Activated effector memory CD4-positive, alpha-beta T cell treated with anti-CD3 and anti-CD28 coated beads, Interleukin-2, amount 50 U/mL, for 16 hours (primary cell): ENCODE results near the gene MRPL1.

Experiments
- DNase-seq: peaks from one replicate; pipeline ENCODE4 v3.0.0-alpha.2; 2020

Gene MRPL1

DNA sequence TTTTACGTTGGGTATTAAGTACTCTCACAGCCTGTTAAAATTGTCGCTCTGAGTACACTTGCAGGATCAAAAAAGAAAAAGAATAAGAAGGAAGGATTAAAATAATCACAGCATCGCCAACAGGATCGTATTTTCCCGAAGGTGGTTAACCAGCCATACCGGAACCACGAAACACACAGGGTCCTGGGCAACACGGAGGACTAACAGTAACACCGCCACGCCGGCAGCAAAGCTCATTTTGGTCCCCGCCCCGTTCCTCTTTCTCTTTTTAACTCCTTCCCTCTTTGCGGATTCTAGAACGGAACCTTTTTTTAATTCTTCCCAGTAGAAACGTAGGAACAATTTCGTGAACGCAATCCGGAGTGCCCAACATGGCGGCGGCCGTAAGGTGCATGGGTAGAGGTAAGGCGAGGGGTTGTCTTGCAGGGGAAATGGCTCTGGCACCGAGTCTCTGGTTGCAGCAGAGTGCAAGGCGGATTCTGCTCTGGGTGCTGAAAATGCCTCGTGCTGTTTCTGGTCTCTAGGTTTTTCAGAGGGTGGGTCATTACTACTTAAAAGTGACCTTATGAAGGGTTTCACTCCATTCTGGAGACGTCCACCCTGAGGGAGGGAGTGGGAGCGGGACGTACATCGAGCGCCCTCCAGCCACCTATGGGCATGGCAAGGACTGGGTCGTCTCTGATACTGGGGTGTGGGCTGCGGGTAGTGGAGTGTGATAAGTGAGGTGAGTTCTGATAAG lies at the start of gene MRPL1:
MRPL1 (plus strand) TSS at position 353 of the 739 bp plus-strand sequence; CDS start at position 372, 19 bp downstream.
- DNase-seq: peak; percentile 94

GRCh38 chr4:77815636-77816035 lies 47.0 kb upstream of the MRPL1 start:
- no peak for DNase-seq

DNA sequence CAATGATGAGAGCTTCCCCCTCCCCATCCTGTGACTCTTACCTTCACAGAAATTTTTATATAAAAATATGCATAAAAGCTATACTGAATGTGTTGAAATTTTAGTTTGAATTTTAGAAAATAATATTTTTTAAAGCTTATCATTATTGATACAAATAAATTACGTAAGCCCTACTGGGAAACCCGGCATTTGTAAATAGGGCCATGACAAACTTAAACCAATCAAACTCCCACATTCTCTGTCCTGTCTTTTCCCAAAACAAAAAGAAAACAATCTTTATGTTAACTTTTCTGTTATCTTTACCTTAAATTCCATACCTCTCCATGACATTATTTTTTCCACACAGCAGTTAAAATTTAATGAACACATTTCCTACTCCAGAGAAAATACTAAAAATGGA lies 46.1 kb upstream of the MRPL1 start:
- no peak for DNase-seq

- DNase-seq: no peak
Measured at GRCh38 chr4:77817304-77818072, 45.1 kb upstream of the MRPL1 start.

DNA sequence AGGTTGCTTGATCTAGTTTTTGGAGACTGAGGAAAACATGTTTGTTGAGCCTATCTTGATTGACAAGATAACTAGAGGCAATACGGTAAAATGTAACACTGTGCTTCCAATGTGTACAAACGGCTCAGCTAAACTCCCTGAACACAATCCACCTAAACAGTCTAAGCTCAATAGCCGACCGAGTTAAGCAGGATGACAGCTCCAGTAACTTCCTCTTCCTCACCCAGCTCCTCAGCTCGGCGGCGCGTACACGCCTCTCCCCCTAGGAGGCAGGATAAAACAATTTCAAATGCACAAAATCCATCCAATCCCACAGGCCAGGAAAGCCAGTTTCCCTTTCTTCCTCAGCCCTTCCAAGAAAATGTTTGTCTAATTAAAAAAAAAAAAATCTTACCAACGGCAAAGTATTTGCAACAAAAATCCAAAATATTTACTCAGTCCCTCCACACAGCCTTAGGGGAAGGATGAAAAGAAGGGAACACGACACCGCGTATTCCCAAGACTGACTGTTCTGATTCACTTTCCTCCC lies 44.5 kb upstream of the MRPL1 start:
- DNase-seq: peak; percentile 82

- DNase-seq: peak; percentile 85
Measured at GRCh38 chr4:77818602-77819403, 43.8 kb upstream of the MRPL1 start, which contains the start of gene CNOT6L. Gene CNOT6L (minus strand): TSS chr4:77819368. CDS start chr4:77819308, 60 bp downstream.

DNA sequence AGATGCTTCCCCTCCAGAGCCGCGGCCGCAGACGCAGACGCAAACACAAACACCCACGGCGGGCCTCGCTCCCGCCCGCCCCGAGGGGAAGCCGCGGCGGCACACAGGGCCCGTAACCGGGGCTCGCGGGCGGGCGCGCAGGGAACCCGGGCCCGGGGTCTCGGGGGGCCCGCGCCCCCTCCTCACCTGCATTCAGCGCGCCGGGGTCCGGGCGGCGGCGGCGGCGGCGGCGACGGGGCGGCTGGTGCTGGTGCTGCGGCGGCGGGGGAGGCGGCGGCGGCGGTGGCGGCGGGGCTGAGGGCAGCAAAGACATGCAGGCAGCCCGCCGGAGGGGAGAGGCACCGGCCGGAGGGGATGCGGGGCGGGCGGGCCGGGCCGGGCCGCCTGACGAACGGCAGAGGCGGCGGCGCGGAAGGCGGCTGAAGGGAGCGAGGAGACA lies 43.2 kb upstream of the MRPL1 start:
- peak; percentile 94 for DNase-seq

DNA sequence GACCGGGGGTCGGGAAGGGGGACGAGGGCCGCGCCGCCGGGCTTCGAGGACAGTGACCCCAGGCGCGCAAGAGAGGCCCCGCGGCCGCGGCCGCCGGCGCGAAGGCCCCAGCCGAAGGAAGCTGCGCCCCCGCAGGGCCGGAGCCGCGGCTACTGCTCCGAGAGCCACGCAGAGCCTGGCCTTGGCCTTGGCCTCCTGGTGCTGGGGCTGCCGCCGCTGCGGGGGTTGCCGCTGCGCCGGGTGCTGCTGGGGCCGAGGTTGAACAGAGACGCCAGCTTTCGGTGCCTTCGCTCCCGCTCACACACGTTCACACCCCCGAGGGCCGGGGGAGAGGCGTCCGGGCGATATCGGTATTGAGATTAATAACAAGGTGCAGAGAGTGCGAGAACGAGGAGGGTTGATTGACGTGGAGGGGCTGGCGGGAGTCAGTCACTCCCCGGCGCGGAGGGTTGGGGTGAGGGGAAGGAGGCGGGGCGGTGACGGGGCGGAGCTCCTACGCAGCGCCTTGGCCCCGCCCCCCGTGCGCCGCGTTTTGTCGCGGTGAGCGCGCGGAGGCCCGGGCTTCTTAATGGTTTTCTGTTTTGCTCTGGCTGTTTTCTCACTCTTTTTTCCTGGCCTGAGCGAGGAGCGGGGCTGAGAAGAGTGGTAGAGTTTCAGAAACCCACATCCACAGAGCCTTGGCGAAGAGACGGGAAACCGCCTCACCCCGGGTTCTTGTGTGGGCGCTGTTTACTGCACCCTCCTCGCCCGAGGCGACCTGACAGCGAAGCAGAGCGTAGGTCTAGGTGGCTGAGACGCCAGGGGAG lies 42.6 kb upstream of the MRPL1 start:
- DNase-seq: peak; percentile 98

GRCh38 chr4:77820649-77821561 lies 41.7 kb upstream of the MRPL1 start:
- DNase-seq: no peak

DNA sequence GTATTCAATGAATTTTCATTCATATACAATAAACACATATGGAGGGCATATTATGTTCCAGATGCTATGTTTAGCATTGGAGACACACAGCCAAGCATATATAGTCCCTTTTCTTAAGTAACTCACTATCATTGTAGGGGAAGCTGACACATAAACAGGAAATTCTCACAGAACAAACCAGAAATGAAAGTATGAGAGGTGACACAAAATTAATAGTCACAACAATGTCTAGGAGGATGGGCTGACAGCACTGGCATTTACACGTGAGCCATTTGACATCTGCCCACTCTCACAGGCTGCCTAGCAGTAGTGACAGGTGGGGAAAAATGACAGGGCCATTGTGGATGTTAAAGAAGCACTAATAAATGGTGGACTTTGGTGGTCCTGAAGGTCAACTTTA lies 40.9 kb upstream of the MRPL1 start:
- peak; percentile 79 for DNase-seq

GRCh38 chr4:77826275-77826674 lies 36.4 kb upstream of the MRPL1 start:
- no peak for DNase-seq

DNA sequence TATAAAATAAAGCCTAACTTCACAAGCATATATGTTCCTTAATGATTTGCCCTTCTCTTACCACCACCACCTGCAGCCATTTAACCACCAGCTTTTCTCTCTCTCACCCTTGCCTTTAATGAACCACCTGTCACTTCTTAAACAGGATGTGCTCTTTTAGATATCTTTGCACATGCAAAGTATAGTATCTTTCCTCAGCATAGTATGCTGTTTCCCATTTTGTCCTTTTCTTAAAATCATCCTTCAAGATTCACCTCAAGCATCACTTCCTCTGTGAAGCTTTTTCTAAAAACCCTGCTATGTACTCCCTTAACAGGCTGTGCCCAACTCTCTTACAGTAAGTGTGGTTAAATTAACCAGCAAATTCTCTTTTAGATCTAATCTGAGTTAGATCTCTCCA lies 35.3 kb upstream of the MRPL1 start:
- no peak for DNase-seq

GRCh38 chr4:77833126-77833724 lies 29.4 kb upstream of the MRPL1 start:
- no peak for DNase-seq

GRCh38 chr4:77834403-77834802 lies 28.2 kb upstream of the MRPL1 start:
- DNase-seq: no peak

GRCh38 chr4:77843628-77844027 lies 19.0 kb upstream of the MRPL1 start:
- DNase-seq: no peak

DNA sequence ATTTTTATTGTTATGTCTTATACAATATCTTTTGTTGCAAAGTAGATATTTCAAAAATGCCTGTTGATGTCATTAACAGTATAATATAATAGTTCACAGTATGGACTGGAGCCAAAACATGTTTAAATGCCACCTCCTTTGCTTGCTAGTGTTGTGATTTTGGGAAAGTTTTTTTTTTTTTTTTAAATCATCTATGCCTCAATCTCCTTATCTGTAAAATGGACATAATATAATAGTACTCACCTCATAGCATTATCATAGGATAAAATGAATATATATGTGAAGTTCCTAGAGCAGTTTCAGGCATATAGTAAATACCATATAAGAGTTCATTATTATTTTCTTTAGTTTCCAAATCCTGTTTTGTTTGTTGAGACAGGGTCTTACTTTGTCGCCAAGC lies 18.3 kb upstream of the MRPL1 start:
- DNase-seq: no peak

DNA sequence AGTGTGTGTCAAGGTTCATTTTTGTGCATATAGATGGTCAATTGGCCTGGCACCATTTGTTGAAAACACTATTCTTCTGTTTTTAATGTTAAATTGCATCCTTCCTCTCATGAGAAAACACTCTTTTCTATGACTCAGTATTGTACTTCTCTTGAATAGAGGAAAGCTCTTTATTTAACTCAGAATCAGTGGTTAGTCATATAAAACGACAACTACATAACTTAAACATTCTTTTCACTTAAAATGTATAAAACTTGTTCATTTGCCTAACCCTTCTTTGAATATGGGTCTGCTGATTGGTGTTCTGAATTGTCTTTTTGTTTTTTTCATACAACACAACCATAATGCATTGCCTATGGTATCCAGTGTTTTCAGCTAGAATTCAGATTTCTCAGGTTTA lies 17.2 kb upstream of the MRPL1 start:
- DNase-seq: no peak

DNA sequence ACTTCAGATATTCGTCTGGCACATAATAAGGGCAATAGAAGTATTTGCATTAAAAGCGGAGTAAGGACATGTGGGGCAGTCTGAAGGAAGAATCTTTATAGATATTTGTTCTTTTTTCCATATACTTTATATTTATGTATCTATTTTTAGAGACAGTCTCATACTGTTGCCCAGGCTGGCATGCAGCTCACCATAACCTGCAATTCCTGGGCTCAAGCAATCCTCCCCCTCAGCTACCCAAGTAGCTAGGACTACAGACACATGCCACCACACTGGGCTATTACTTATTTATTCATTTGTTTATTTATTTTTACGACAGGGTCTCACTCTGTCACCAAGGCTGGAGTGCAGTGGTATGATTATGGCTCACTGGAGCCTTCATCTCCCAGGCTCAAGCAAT lies 16.7 kb upstream of the MRPL1 start:
- DNase-seq: no peak

DNA sequence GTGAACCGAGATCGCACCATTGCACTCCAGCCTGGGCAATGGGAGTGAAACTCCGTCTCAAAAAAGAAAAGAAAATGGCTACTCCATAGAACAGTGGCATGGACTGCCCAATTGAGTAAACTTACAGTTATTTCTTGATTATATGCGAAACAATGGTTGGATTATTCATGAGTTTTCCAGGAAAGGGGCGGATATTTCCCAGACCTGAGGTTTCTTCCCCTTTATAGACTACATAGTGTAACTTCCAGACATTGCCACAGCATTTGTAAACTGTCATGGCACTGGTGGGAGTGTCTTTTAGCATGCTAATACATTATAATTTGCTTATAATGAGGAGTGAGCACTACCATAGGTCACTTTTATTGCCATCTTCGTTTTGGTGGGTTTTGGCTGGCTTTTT lies 14.1 kb upstream of the MRPL1 start:
- DNase-seq: no peak

DNA sequence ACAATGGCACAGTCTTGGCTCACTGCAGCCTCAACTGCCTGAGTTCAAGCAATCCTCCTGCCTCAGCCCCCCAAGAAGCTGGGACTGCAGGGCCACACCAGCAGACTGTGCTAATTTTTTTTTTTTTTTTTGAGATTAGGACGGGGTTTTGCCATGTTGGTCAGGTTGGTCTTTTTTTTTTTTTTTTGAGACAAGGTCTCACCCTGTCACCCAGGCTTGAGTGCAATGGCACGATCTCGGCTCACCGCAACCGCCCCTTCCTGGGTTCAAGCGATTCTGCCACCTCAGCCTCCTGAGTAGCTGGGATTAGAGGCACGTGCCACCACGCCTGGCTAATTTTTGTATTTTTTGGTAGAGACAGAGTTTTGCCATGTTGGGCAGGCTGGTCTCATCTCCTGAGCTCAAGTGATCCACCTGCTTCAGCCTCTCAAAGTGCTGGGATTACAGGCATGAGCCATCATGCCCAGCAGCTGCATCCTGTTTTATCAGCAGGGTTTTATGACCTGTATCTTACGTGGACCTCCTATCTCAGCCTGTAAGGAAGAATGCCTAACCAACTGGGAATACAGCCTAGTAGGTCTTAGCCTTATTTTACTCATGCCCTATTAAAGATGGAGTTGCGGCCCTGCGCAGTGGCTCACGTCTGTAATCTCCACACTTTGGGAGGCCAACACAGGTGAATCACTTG lies 13.2 kb upstream of the MRPL1 start:
- no peak for DNase-seq
